ENCODE results near the gene MINDY2. TPM values are rescaled to one million over a fixed set of nuclear protein-coding genes. Genes with fewer than 3 reads are reported as not detected.
A peak's percentile ranks its signal among the peaks of the same experiment; 100 is the strongest.

MINDY2 gene
- total RNA-seq, 1 donor from 2014 or later = 31.2 TPM

DNA sequence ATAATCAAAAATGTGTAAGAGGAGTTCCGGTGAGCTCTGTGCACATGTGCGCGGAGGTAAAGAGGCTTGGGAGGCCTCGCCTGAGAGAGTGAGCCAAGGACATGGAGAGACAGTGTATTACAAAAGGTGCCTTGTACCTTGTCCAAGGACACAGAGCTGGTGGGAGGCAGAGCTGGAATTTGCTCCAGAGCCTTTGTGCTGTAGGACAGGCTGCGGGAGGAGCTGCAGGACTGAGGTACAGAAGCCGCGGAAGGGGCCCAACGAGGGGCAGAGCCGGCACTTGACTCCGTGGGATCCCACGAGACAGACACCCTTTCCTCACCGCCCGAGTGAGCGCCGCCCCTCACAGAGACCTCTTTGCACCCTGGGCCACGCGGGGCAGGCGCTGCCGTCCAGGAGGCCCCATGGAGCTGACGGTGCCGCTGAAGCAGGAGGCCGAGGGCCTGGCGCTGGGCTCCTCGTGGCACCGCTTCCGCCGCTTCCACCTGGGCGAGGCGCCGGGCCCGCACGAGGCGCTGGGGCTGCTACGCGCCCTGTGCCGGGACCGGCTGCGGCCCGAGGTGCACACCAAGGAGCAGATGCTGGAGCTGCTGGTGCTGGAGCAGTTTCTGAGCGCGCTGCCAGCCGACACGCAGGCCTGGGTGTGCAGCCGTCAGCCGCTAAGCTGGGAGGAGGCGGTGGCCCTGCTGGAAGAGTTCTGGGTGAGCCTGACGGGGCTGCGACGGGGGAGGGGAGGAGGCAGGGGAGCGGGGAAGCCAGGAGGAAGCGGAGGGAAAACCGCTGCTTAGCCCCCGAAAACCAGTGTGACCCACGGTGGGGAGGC lies 93.7 kb downstream of the MINDY2 start:
- no peak overlapping the region for H3K27ac ChIP-seq
- TF ChIP-seq, protein P1, sequence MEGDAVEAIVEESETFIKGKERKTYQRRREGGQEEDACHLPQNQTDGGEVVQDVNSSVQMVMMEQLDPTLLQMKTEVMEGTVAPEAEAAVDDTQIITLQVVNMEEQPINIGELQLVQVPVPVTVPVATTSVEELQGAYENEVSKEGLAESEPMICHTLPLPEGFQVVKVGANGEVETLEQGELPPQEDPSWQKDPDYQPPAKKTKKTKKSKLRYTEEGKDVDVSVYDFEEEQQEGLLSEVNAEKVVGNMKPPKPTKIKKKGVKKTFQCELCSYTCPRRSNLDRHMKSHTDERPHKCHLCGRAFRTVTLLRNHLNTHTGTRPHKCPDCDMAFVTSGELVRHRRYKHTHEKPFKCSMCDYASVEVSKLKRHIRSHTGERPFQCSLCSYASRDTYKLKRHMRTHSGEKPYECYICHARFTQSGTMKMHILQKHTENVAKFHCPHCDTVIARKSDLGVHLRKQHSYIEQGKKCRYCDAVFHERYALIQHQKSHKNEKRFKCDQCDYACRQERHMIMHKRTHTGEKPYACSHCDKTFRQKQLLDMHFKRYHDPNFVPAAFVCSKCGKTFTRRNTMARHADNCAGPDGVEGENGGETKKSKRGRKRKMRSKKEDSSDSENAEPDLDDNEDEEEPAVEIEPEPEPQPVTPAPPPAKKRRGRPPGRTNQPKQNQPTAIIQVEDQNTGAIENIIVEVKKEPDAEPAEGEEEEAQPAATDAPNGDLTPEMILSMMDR (IDR thresholded peaks at IDR 0.05) = no peak
- peak; percentile 72 for ATAC-seq
- no peaks in the 10 kb centered on the region for H3K36me3 ChIP-seq
- H3K27me3 ChIP-seq = no peaks in the 10 kb centered on the region
- intact Hi-C loops (cut with DNase I) = no loop called here
- H3K9me3 ChIP-seq = no peaks in the 10 kb centered on the region
- peak overlapping the region; percentile 39 for H3K4me3 ChIP-seq
- no peaks in the 10 kb centered on the region for H3K4me1 ChIP-seq
- DNase-seq = peak; percentile 65

DNA sequence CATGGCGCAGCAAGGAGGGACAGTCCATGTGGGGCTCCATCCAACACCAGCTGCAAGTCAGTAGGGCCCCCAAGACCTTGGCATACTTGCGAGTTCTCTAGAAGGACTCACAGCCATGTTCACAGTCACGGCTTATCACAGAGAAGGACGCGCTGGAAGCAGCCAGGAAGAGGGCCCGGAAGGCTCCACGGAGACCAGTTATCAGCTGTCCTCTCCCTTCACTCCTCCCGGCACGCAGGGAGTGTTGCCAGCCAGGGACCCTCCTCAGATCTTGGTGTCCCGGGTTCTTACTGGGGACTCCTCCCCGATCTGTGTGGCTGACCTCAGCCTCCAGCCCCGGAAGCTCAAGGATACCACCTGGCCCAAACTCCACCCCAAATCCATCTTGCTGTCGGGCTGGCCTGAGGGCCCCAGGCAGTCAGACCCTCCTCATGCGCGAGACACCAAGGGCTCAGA lies 94.4 kb downstream of the MINDY2 start:
- H3K27me3 ChIP-seq = no peaks in the 10 kb centered on the region
- H3K27ac ChIP-seq = no peak overlapping the region
- DNase-seq = no peak

DNA sequence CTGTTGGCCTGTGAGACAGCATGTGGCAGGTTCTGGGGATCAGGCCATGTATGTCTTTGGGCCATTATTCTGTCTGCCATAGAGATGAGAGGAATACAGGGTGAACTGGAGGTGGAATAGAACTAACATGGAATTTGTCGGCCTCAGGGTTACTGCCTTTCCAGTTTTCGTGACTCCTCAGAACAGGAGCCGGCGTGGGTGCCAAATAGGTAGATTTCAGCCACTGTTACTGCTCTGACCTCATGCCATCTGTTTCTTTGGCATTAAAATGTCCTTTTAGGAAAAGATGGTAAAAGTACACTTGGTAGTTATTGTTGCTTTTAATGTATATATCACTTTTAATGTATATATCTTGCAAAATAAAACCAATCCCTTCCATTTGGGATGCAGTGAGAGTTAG lies 96.8 kb downstream of the MINDY2 start:
- Histone ChIP-seq H3K36me3 (no peaks in the 10 kb centered on the region), H3K27me3 (no peaks in the 10 kb centered on the region), H3K9me3 (no peaks in the 10 kb centered on the region), H3K4me1 (no peaks in the 10 kb centered on the region), H3K27ac (no peak overlapping the region), H3K4me3 (no peak overlapping the region)
- TF ChIP-seq, protein P1 (IDR thresholded peaks at IDR 0.05) = no peak
- no peak for ATAC-seq
- DNase-seq = no peak
- intact Hi-C loops (cut with DNase I) = no loop called here

More for the DNA sequence above, 94.4 kb downstream of the MINDY2 start:
- no peaks in the 10 kb centered on the region for H3K36me3 ChIP-seq
- H3K4me3 ChIP-seq = peak overlapping the region; percentile 39
- intact Hi-C loops (cut with DNase I) = no loop called here
- no peaks in the 10 kb centered on the region for H3K4me1 ChIP-seq
- peak; percentile 26 for ATAC-seq
- H3K9me3 ChIP-seq = no peaks in the 10 kb centered on the region
- TF ChIP-seq, protein P1 (IDR thresholded peaks at IDR 0.05) = no peak

DNA sequence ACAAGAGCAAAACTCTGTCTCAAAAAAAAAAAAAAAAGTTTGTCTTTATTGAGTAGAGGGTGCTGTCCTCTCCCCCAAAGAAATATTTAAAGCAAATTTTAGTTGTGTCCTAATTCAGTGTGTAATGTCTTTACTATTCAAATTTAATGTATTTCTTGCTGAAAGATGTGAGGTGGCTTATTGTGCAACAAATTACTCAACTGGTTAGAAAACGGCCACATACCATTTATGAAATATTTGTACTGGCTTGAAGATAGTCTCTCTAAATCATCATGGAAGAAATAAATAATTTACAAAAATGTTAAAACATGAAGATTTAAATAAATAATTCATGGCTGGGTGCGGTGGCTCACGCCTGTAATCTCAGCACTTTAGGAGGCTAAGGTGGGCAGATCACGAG lies 99.3 kb downstream of the MINDY2 start:
- TF ChIP-seq, protein P1 (IDR thresholded peaks at IDR 0.05) = no peak
- no peak for ATAC-seq
- Histone ChIP-seq H3K4me3 (no peak overlapping the region), H3K4me1 (no peaks in the 10 kb centered on the region), H3K27me3 (no peaks in the 10 kb centered on the region), H3K9me3 (no peaks in the 10 kb centered on the region), H3K36me3 (no peaks in the 10 kb centered on the region), H3K27ac (no peak overlapping the region)
- intact Hi-C loops (cut with DNase I) = no loop called here
- DNase-seq = no peak

DNA sequence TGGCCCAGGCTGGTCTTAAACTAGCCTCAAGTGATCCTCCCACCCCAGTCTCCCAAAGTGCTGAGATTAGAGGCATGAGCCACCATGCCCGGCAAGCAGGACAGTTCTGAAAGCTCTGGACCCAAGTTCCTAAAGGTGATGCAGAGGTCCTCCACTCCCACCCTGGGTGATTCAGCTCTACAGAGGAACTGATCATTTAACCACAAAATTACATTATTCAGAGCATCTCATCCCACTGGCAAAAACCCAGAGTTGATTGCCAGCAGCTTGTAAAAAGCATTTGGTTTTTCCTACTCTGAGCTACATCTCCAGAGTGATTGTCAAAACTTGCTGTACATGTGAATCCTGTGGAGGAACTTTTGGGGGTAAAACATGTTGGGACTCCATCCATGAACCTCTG lies 102.2 kb downstream of the MINDY2 start:
- H3K4me3 ChIP-seq = no peak overlapping the region
- ATAC-seq = no peak
- H3K27me3 ChIP-seq = no peaks in the 10 kb centered on the region
- no peak for DNase-seq
- H3K4me1 ChIP-seq = no peaks in the 10 kb centered on the region
- intact Hi-C loops (cut with DNase I) = no loop called here
- H3K9me3 ChIP-seq = no peaks in the 10 kb centered on the region
- H3K36me3 ChIP-seq = peaks cover 13% of the 10 kb centered on the region
- no peak overlapping the region for H3K27ac ChIP-seq
- TF ChIP-seq, protein P1 (IDR thresholded peaks at IDR 0.05) = no peak

Measured in upper lobe of right lung (tissue), 1 donor.